GM12872 (cell line): ENCODE results near the gene SCTR.
A peak's percentile ranks its signal among the peaks of the same experiment; 100 is the strongest.

ENCODE experiments used
- TF ChIP-seq, protein P1 (sequence below): IDR thresholded peaks from 3 replicates; pipeline ENCODE4 v1.5.1; 2011; ENCODE audit warnings: low read depth, mild to moderate bottlenecking, low read length, moderate library complexity; ENCODE audit not compliant: insufficient read depth

The SCTR gene

DNA sequence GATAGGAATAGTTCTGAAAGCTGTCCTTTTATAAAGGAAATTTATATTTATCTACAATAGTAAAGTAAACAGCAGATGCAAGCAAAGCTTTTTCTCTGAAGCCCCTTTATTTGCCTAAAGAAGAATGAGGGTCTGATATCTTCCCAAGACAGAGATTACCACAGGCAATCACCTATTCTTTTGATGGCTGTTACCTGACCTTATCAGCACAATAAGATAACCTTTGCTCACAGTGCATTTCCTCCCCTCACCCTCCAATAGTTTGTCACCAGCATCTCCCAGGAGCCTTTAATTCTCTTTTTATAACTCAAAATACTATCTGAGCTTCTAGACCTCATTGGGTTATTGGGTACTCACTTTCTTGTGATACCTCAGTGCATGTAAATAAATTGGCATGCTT, 13.5 kb upstream of the SCTR start:
- TF ChIP-seq, protein P1, sequence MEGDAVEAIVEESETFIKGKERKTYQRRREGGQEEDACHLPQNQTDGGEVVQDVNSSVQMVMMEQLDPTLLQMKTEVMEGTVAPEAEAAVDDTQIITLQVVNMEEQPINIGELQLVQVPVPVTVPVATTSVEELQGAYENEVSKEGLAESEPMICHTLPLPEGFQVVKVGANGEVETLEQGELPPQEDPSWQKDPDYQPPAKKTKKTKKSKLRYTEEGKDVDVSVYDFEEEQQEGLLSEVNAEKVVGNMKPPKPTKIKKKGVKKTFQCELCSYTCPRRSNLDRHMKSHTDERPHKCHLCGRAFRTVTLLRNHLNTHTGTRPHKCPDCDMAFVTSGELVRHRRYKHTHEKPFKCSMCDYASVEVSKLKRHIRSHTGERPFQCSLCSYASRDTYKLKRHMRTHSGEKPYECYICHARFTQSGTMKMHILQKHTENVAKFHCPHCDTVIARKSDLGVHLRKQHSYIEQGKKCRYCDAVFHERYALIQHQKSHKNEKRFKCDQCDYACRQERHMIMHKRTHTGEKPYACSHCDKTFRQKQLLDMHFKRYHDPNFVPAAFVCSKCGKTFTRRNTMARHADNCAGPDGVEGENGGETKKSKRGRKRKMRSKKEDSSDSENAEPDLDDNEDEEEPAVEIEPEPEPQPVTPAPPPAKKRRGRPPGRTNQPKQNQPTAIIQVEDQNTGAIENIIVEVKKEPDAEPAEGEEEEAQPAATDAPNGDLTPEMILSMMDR: no peak

DNA sequence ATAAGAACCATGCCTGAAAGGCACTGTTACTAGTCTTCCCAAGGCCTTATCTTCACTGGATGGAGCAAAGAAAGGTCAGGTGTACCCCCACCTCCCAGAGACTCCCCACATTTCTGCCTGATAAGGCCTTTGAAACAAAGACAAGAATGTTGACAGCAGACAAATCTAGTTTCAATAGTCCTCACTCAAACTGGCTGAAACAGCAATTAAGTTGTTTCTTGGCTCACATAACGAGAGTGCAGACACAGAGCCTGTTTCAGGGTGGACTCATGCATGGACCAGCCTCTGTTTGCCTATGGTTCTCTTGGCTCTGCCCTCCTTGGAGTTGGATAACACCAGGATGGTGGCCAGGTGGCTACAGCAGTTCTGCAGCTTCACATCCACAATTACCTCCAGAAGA, 12.4 kb upstream of the SCTR start:
- TF ChIP-seq, protein P1: no peak

DNA sequence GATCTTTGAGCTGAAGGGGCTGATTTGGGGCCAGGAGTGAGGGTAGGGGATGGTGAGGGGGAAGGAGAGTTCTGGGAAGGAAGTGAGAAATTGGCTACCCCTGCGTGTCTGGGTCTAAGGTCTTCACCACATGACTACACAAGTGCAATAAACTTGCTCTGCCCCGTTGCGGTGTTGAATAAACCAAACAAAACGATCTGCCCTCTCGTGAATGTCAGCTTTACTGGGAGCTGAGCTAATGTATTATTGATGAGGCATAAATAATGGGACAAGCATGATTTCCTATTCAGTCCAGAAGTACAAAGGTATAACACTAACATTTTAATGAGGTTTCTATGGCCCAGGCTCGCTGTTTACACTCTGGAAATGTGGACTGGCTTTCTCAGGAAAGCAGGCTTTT, 11.9 kb upstream of the SCTR start:
- TF ChIP-seq, protein P1: no peak

DNA sequence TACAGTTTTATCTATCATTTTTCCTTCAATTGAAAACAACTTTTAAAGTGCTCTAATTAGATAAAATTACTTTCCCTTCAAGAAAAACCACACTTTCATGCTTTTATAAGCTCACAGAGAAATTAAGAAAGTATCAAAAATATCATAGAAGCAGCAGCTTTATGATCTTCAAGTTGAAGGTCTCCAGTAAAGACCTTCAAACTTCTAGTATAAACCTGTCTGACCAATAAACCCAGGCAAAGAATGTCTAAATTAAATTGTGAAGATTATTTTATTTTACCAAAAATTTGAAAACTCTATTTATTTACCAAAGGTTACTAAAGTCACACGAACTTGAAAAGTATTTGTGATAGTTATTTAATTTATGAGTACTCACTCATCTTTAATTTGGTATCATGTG, 9.3 kb upstream of the SCTR start:
- TF ChIP-seq, protein P1: no peak

DNA sequence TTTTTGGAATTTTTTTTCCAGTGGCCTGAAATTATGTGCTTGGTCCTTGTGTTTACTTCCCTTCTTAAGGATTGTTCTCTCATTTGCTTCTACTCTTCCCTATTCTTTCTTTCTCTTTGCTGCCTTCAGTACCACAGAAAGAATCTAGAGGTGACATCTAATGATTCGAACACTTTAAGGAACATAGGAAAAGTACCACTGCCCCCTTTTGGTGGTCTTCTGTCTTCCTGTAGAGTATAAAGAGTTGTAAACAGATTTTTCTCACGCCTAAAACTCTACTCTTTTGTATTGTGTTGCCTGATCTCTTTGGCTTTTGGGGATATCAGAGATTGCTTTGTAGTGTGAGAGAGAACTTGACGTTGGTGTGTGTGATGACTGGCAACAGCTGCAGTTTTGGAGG, 7.0 kb upstream of the SCTR start:
- TF ChIP-seq, protein P1: 0 out of 3 replicates have a peak, but pooled peaks have one; percentile 23

DNA sequence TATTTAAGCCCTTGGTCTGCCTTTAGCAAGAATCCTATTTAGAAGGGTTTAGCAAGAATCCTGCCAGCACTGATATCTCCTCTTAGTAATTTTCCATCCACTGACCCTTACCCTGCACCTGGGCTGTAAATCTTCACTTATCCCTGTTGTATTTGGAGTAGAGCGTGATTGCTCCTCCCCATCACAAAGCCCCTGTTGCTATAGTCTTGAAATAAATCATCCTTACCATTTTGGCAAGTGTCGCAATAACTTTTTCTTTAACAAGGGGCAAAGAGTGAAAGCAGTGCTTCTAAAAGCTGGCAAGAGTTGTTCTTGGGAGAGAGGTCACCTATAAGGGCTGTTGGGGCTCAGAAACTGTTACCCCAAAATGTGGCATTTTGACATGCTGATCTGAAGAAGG, 3.7 kb upstream of the SCTR start:
- TF ChIP-seq, protein P1: no peak

DNA sequence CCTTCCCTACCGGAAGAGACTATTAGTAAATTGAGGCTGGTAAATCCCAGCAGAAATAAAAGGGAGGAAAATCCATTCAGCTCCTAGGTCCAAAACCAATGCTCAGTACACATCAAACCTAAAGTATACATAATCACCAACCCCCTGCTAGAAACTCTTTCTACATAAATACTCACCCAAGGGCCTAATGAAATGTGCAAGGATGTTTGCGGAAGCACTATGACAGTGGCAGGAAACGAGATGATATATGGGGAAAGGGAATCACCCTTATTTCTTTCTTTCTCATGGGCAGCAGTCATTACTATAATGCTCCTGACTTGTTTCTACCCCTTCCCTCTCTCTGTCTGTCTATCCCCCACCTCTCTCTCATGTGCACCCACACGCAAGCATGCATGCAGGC, 1.3 kb upstream of the SCTR start:
- TF ChIP-seq, protein P1: no peak

DNA sequence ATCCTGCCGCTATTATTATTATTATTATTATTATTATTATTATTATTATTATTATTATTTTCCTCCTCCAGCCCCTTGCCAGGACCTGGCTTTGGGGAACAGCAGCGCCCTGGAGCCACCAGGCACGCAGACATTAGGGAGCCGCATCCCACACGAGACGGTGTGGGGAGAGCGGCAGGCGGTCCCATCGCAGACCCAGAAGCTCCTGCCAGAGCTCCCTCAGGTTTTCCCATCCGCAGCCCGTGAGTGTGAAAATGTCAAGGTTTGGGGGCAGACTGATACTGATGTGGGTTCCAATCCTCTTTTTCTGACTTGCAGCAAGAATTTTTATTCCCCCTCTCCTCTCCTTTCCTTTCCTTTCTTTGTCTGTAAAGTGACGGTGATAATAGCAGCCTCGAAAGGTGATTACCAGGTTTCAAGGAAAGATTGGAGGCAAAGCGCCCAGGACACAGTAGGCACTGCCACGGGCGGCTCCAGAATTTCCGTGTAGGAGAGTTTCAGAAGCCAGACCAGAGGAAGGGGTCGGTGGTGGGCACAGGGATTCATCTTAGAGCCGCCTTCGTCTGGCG, 816 bp downstream of the SCTR start:
- TF ChIP-seq, protein P1: no peak
